GM19043 (cell line): ENCODE measurements around the gene MTUS2.
"Not testable (repeated sequence)": the region's sequence is repeated elsewhere in the genome, so short reads cannot be mapped to it uniquely, and the experiment has no call there.

ENCODE experiments used
- ATAC-seq: cut with Tn5 transposase; IDR thresholded peaks from one replicate; pipeline ENCODE4 v1.9.1; 2021; ENCODE audit warnings: low read depth; ENCODE audit not compliant: unreplicated experiment

Gene MTUS2

DNA sequence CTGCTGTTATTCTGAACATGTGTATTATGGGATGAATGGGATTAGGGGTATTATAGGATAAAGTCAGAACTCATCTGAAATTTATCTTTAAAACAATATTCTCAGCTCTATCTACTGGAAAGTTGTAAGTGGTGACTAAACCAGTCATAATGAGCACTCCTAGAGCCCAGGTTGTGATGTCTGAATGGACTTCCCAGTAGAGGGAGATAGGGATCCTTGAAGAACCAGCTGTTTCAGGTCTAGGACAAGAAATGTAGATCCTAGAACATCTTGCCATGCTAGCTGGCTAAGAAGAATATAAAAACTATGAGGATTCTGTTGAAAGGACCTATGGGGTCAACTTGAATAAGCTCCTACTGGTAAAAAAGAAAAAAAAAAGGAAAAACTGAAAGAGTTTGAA is 464.6 kb downstream of the MTUS2 start:
- no peak for ATAC-seq

GRCh38 chr13:29287237-29287636 is 467.1 kb downstream of the MTUS2 start:
- ATAC-seq = no peak

DNA sequence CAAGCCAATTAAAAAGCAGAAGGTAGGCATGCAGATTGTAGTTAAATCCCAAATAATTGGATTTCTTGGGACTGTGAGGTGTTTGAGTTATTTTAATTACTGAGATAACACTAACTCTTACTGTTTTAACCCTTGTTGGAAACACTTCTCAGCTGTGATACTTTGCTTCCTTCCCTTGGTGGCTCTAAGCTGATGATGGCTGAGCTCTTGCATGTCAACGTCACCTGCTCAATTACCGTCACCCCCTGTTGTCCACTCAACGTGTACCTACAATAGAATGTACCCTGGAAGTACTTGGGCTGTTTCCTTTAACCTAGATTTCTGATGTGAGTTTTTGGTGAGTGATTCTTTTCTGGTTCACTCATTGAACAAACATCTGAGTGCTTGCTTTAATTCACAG is 471.9 kb downstream of the MTUS2 start:
- ATAC-seq = no peak

- no peak for ATAC-seq
Measured at GRCh38 chr13:29294821-29295220, 474.7 kb downstream of the MTUS2 start.

- no peak for ATAC-seq
Measured at GRCh38 chr13:29301027-29301426, 480.9 kb downstream of the MTUS2 start.

DNA sequence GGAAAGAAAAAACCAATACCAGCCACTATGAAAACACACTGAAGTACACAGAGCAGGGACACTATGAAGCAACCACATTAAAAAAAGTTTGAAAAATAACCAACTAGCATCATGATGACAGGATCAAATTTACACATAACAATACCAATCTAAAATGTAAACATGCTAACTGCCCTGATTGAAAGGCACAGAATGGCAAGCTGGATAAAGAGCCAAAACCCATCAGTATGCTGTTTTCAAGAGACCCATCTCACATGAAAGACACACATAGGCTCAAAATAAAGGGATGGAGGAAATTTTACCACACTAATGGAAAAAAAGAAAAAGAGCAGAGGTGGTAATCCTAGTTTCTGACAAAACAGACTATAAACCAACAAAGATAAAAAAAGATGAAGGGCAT is 484.0 kb downstream of the MTUS2 start:
- ATAC-seq = no peak

DNA sequence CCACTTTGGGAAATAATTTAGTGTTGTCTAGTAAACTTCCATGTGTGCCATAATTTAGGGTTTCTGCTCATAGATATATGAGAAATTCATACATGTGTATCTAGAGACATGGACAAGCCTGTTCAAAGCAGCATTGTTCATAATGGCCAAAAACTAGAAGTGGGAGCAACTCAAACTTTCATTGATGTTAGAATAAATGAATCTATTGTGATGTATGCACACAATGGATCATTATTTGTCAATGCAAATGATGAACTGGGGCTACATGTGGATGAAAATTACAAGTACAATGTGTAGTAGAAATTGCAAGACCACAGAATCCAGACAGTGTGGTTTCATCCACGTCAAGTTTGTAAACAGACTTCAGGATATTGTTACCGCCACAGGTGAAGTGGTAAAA is 490.7 kb downstream of the MTUS2 start:
- no peak for ATAC-seq

GRCh38 chr13:29315847-29316246 is 495.7 kb downstream of the MTUS2 start:
- ATAC-seq = no peak

DNA sequence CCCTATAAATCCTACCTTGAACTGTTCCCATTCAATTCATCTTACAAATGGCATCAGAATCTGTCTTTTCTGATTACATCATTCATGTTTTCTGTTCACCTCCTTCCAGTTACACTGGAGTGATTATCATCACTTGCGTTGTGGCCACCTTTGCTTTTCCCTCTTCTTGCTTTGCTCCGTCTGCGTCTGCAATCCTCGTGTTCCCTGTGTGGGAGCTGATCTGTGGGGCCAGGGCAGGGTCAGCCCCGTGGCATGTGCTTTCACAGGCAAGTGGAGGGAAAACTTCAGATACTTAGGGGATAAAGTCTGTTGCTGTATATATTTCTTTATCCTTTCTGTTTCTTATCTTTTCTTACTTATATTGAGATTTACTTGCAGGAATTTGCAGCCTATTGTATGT is 497.7 kb downstream of the MTUS2 start:
- no peak for ATAC-seq

DNA sequence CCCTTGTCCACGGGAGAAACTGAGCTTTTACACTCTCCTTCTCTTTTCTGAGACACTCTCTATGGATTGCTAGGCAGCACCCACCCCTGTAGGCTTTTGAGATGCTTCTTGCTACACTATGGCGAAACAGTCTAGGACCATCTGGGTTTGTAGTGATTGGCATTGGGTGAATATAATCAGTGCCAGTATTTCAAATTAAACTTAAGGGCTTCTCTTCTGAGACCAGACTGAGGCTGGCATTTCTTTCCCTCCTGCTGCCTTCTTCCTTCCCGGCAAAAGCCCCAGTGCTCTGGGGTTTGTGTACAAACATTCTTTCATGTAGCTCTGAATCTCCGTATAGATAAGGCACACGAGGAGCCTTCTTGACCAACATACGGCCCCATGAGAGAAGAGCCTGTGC is 498.6 kb downstream of the MTUS2 start:
- no peak for ATAC-seq

GRCh38 chr13:29319451-29319850 is 499.3 kb downstream of the MTUS2 start:
- no peak for ATAC-seq

DNA sequence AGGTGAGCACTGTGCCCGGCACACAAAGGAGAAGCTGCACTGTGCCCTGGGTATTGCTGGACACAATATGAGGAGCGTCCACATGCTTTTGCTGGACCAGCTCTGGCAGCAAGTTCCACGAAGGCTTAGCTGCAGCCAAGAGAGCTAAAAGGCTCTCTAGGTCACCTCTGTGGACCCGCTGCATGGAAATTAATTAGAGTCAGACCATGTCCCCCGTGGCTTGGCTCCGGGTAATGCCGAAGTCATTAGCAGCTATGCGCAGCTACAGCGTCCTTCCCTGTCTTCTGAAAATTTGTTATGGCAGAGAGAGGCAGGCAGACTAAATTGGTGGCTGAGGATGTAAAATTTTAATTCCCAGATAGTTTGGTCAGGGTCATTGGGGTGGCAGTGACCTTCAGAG is 503.8 kb downstream of the MTUS2 start:
- ATAC-seq = no peak

GRCh38 chr13:29324601-29325000 is 504.5 kb downstream of the MTUS2 start:
- ATAC-seq = no peak

- ATAC-seq = no peak
Measured at GRCh38 chr13:29328501-29328900, 508.4 kb downstream of the MTUS2 start.

DNA sequence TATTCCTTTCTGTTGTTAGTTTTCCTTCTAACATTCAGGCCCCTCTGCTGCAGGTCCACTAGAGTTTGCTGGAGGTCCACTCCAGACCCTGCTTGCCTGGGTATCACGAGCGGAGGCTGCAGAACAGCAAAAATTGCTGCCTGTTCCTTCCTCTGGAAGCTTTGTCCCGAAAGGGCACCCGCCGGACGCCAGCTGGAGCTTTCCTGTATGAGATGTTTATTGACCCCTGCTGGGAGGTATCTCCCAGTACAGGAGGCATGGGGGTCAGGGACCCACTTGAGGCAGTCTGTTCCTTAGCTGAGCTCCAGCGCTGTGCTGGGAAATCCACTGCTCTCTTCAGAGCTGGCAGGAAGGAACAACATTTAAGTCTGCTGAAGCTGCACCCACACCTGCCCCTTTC is 516.2 kb downstream of the MTUS2 start:
- no peak for ATAC-seq

DNA sequence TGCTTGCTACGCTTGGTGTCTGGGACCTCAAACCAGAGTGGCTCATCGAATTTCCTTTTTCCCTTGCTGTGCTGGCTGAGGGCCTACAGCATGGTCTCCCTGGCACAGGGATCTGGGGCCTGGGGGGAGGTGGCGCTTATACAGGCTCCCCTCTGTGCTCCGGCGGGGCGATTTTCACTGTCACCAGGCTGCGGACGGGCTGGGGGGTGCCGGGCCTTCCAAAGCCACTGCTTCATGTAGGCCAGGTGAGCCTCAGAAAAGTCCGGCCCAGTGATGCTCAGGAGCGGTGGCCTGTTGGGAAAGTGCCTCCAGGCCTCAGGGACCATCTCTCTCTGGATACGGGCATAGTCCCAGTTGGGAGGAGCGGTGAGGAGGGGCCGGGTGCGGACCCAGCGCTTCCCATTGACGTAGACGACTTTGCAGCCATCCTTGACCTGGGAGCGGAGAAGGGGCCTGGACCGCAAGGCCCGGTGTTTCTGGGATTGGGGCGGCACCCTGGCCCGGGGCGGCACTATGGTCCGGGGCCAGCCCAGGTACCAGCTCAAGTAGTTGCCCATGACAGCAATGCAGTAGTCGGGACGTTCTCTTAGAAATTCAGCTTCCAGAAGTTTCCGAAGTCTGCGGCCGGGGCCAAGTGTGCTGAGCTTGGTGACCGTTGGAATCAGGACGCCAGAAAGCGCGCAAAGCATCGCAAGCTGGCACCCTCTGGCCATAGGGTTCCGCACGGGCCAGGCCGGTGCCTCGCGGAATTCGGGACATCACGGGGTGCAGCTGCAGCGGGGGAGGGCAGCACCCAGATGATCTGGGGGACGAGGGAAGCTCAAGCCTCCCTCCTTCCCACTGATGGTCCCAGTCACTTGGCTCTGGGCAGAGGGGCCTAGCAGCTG is 519.5 kb downstream of the MTUS2 start:
- no peak for ATAC-seq

GRCh38 chr13:29345860-29346582 is 525.9 kb downstream of the MTUS2 start:
- ATAC-seq = not testable (repeated sequence)

DNA sequence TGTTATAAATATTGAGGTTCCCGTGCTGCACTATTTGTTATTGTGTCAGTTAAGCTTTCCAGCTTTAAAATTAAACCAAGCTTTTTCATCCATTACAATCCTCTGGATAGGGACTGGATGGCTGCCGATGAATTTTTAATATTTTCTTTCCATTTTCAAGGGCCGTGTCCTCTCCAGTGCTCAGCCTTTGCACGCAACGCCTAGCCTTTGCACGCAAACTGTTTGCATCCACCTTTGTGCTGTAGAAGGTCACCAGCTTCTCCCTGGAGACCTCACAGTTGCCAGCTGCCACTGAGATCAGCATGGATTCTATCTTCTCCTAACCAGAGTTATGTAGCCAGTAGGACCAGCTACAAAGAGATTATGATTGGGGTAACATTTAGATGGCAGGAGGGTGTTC is 534.9 kb downstream of the MTUS2 start:
- no peak for ATAC-seq

- no peak for ATAC-seq
Measured at GRCh38 chr13:29359181-29359580, 539.0 kb downstream of the MTUS2 start.

GRCh38 chr13:29361716-29362115 is 541.6 kb downstream of the MTUS2 start:
- no peak for ATAC-seq

DNA sequence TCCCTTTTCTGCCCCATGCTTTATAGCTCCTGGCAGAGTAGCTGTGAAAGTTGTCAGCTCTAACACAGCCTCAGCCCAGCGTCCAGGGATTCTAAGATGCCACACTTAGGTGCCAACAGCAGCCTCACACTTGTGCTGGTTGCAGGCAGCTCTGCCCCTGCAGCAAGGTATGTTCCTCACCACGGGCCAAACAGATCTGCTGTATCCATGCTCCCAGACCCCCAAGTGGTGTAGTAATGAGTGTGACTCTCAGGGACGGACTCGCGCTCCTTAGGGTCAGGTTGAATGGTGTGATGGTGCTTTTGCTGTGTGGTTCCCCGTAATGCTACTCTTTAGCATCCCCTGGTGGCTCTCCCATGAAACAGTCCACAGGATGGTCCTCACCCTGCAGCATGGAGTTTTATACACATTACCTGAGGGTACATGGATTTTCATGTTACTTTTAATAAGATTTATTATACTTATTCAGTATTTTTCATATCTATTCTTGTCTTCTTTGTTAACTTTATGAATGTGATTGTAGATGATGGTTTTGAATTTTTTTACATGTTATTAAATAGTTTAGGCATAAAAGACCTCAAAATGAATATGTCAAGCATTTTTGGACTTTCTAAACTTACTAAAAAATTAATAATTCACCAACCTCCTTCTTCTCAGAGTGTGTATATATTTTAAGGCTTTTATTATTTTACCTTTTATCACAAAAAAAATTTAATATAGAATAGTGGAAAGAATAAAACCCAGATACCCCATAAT is 542.9 kb downstream of the MTUS2 start:
- peak; percentile 79 for ATAC-seq
